Muscle layer of colon (tissue), 2 donors: Measurements from ENCODE around the gene HOXB6.

Experiments used
- H3K27ac ChIP-seq: one replicate; pipeline ENCODE4 v1.7.0; 2013; ENCODE audit warnings: low read depth, mild to moderate bottlenecking, low read length, moderate library complexity
- H3K27me3 ChIP-seq, 2 donors: one replicate each; pipeline ENCODE4 v1.7.0; 2013; ENCODE audit warnings: low read length in 2 of 2, mild to moderate bottlenecking in 2 of 2; ENCODE audit not compliant: insufficient read depth in 2 of 2, control insufficient read depth in 1 of 2
- H3K36me3 ChIP-seq: one replicate; pipeline ENCODE4 v1.7.0; 2013; ENCODE audit warnings: mild to moderate bottlenecking, low read length; ENCODE audit not compliant: insufficient read depth
- H3K4me1 ChIP-seq: one replicate; pipeline ENCODE4 v1.7.0; 2013; ENCODE audit warnings: mild to moderate bottlenecking, low read length; ENCODE audit not compliant: insufficient read depth
- H3K4me3 ChIP-seq, 2 donors: one replicate each; pipeline ENCODE4 v1.7.0; 2013; ENCODE audit warnings: low read length in 2 of 2, low read depth in 1 of 2, mild to moderate bottlenecking in 1 of 2, moderate library complexity in 1 of 2
- H3K9ac ChIP-seq: one replicate; pipeline ENCODE4 v1.7.0; 2013; ENCODE audit warnings: low read length
- H3K9me3 ChIP-seq: one replicate; pipeline ENCODE4 v1.7.0; 2013; ENCODE audit warnings: mild to moderate bottlenecking, low read length
- donor health status: abdominal sarcoma.
- donor health status: Adenocarcinoma of cecum.

HOXB6 gene

DNA sequence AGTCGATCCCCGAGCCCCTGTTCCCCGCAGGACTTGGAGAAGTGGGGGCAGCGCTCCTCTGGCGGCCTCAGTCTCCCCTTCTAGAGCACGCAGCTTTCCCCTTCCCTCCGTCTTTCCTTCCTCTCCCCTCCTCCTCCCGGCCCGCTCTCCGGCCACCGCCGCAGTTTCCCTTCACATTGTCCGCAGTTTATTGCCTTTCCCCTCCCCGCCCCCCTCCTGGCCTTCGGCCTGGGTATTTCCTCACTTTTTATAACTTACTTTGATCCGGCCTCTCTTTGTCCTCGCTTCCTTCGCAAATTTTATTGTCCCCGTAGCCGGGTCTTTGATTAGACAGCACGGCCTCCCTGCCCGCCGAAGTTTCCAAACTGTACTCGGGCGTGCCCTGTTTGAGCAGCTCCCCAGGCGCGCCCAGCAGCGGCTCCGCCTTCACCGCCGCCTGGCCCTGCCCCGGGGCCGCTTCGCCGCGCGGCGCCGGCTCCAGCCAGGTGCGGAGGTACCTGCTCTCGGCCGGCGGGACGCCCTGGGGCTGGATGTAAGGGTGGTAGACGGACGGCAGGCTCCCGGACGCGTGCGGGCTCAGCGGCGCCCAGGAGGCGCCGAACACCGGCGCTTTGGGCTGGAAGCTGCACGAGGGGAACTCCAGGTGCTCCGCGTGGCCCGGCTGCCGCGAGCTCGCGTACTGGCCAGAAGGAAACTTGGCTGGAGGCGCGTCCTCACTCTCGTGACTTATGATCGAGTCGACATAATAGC lies 20.9 kb upstream of the HOXB6 start:
- H3K36me3 ChIP-seq, result no peaks in the 10 kb centered on the region
- H3K9ac ChIP-seq, result no peak overlapping the region
- peak overlapping the region; percentile 26 to 29 for H3K4me3 ChIP-seq
- H3K9me3 ChIP-seq, result no peaks in the 10 kb centered on the region
- no peak overlapping the region for H3K27ac ChIP-seq
- no peaks in the 10 kb centered on the region for H3K4me1 ChIP-seq
- H3K27me3 ChIP-seq, result peaks cover 84 to 93% of the 10 kb centered on the region in 2 donors

DNA sequence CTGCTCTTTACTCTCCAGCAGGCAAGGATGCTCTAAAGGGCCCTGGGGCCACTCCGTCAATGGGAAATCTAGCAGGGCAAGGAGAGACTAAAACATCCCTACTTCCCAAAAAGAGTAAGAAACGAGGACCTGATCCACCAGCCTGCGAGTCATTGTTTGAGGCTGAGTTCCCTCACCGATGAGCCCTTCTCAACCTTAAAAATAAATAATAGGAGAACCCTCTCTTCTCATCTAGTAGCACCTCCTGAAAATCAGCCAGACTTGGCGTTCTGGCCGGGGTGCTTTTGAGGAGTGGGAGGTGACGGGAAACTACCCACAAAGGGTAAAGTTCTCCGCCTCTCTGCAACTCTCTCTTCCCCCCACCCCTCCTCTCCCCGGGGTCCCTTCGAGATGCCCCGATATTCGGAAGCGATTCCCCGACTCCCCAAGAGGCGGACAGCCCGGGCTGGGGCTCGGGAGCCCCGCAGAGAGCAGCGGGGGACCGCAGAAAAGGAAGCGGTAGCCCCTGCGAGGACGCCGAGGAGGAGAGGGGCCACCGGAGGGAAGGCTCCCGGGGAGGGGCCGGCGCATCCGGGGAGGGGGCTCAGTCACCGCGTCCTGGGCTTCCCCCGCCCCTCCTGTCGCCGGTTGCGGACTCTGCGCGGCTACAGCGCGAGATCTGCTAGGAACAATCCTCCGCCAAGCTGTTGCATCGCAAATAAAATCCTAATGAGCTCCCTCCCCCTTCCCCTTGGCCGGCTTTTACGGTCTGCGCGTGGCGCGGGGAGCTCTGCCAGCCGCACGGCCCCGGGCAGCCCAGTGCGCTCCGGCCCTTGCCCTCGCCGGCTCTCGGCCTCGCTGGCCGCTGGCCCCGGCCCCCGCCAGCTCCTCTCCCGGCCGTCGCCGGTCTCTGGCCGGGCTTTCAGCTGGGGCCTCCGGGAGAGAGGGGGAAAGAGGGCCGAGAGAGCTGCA lies 20.0 kb upstream of the HOXB6 start:
- Histone ChIP-seq H3K4me3 (peak overlapping the region; percentile 26 to 29), H3K36me3 (no peaks in the 10 kb centered on the region), H3K27ac (no peak overlapping the region), H3K4me1 (no peaks in the 10 kb centered on the region), H3K27me3 (peaks cover 84 to 95% of the 10 kb centered on the region in 2 donors), H3K9ac (no peak overlapping the region), H3K9me3 (no peaks in the 10 kb centered on the region)

DNA sequence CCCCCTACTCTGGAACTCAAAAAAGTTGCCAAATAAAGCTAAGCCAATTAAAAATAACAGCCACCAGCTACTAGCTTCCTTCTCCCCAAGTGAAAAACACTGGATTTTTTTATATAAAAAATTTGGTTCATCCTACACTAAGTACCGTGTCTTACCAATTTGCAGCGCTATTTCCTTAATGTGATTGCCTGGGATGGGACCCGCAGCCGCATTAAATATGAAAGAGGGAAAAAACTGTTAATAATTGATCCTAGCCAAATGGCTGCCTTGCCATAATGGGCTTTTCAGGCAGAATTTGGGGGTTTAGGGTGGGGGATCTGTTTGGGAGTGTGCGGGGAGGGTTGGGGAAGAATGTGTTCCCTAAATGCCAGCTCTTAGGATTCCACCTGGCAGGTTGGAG lies 19.3 kb upstream of the HOXB6 start:
- no peak overlapping the region for H3K27ac ChIP-seq
- H3K4me1 ChIP-seq, result peaks cover under 1% of the 10 kb centered on the region
- no peak overlapping the region for H3K4me3 ChIP-seq
- H3K36me3 ChIP-seq, result no peaks in the 10 kb centered on the region
- no peak overlapping the region for H3K9ac ChIP-seq
- peaks cover 83 to 95% of the 10 kb centered on the region in 2 donors for H3K27me3 ChIP-seq
- H3K9me3 ChIP-seq, result no peaks in the 10 kb centered on the region

DNA sequence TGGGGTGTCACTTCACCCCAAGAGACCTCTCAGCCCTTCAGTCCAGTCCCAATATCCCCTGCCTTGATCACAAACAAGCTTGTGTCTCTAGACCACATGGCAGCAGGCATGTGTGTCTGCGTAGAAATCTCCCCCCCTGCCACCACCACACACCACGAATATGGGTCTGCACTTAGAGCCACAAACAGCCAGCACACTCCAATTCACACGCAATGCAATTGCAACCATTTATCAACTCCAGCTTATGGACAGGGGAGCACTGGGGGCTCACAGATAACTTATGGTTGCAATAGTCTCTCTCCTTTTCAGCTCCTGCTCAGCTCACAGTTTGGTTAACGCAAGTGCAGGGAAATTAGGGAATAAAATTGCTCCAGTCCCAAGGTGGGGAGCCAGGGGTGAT lies 18.8 kb upstream of the HOXB6 start:
- Histone ChIP-seq H3K9me3 (no peaks in the 10 kb centered on the region), H3K27me3 (peaks cover 77 to 95% of the 10 kb centered on the region in 2 donors), H3K4me1 (peaks cover 6% of the 10 kb centered on the region)

DNA sequence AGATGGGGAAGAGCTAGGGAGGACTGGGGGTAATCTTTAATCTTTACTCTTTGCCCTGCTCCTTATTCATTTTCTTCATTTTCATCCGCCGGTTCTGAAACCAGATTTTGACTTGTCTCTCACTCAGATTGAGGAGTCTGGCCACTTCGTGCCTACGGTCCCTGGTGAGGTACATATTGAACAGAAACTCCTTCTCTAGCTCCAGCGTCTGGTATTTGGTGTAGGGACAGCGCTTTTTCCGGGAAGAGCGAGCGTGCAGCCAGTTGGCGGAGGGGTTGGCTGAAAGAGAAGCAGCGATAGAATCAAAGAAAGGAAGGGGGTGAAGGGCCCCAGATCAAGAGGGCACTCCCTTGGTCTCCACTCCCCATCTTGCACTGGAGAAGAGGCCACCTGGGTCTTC lies 18.1 kb upstream of the HOXB6 start:
- H3K36me3 ChIP-seq, result no peaks in the 10 kb centered on the region
- no peaks in the 10 kb centered on the region for H3K9me3 ChIP-seq
- H3K27me3 ChIP-seq, result peaks cover 77 to 95% of the 10 kb centered on the region in 2 donors
- H3K9ac ChIP-seq, result no peak overlapping the region
- peaks cover 12% of the 10 kb centered on the region for H3K4me1 ChIP-seq
- H3K4me3 ChIP-seq, result no peak overlapping the region
- H3K27ac ChIP-seq, result no peak overlapping the region

More for the DNA sequence above, 18.8 kb upstream of the HOXB6 start:
- H3K36me3 ChIP-seq, result no peaks in the 10 kb centered on the region
- no peak overlapping the region for H3K4me3 ChIP-seq
- H3K27ac ChIP-seq, result no peak overlapping the region
- no peak overlapping the region for H3K9ac ChIP-seq

DNA sequence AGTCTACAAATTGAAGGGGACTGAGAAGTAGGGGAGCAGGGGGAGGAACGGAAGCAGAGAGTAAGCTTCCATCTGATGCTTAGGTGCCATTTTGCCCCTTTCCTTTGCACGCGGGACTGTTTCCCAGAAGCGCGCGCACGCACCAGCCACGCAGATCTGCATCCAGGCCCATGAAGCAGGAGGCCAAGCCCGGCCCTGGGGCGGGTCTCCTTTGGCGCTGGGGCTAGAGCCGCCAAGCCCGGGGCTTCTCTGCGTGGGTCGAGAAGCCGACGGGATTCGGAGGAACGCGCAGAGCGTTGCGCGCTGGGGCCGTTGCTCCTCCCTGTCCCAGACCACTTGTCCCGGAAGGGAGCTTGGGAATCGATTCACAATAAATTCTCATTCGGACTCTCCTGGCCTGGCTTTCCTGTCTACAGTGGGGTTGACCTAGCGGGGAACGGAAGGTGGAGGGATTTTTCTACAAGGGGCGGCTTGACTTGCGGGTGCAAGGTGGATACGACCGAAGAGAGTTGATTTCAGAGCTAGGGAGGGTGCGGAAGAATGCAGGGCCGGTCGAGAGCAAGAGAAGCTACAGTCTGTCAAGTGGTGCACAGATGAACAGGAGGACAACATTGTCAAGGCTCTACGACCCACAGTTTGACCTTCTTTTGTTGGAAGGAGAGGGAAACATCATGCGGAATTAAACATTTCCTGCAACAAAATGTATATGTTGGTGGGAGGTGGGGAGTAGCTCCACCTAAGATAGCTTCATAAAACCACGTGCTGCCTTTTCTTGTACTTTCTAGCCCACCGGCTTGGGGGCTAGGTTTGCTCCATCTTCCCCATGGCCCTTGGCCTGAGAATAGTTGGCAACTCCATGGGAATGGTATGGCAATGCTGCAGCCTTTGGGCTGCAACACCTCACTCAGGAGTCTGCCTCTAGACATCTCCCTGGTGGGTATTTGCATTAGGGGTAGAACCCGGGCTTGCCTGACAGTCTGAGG lies 16.9 kb upstream of the HOXB6 start:
- Histone ChIP-seq H3K27me3 (peaks cover 77 to 95% of the 10 kb centered on the region in 2 donors), H3K36me3 (no peaks in the 10 kb centered on the region), H3K4me1 (peaks cover 12% of the 10 kb centered on the region), H3K9ac (no peak overlapping the region), H3K4me3 (no peak overlapping the region), H3K9me3 (no peaks in the 10 kb centered on the region), H3K27ac (no peak overlapping the region)

DNA sequence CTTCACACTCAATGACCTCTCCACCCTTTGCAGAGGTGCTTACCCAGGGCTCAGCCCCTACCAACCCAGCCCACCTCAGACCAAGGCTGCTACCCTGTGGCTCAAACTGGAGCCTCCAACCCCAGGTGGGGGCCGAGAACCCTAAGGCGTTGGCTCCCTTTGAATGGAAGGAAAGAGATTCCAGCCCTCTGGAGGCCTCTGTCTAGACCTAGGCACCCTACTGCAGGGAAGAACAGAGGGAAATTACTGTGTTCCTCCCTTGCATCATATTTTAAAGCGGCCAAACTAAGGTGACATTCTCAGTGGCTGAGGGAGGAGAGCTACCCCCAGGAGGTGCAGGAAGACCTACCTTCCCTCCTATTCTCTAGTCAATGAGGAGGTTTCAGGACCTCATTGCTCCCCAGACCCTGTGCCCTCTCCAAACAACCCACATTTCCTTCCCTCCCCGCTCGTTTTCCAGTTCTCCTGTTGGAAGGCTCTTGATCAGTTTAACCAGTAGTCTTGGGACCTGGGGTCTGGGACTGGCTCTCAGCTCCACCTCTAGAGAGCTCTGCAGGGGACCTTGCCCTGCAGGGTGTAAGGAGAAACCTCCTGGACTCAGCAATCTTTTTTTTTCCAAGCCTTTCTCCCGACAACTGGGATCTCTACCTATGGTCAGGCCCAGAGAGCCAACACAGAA lies 15.8 kb upstream of the HOXB6 start:
- Histone ChIP-seq H3K4me1 (peaks cover 12% of the 10 kb centered on the region), H3K36me3 (no peaks in the 10 kb centered on the region), H3K4me3 (no peak overlapping the region), H3K9ac (no peak overlapping the region), H3K27ac (no peak overlapping the region), H3K9me3 (no peaks in the 10 kb centered on the region), H3K27me3 (peaks cover 84 to 96% of the 10 kb centered on the region in 2 donors)

DNA sequence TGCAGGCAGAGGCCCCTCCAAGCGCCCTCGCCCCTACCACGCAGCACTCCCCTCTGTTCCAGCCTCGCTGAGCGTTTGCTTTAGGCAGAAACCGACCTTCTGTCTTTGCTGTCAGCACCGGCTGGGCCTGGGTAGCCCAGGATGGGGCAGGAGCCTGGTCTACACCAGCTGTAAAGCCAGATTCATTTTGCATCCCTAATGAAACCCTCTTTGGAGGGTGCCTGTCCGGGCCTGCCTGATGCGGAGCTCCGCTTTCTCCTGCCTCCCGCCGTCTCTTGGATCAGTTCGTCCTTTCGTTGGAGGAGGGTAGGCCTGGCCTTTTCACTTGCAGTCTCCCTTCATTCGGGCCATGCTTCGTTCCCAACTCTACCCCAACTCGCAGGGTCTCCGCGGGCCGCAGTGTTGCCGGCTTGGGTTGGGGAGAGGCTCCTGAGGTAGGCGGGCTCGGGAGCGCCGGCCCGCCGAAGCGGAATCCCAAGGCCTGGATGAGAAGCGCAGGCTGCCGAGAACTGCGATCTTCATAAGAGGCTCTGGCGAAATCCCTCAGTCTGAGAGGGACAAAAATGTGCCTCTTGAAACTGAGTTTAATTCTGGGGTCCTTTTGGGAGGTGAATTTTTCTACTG lies 15.2 kb upstream of the HOXB6 start:
- Histone ChIP-seq H3K4me1 (peaks cover 12% of the 10 kb centered on the region), H3K4me3 (no peak overlapping the region), H3K36me3 (no peaks in the 10 kb centered on the region), H3K27ac (no peak overlapping the region), H3K27me3 (peaks cover 87 to 96% of the 10 kb centered on the region in 2 donors), H3K9ac (no peak overlapping the region), H3K9me3 (no peaks in the 10 kb centered on the region)

DNA sequence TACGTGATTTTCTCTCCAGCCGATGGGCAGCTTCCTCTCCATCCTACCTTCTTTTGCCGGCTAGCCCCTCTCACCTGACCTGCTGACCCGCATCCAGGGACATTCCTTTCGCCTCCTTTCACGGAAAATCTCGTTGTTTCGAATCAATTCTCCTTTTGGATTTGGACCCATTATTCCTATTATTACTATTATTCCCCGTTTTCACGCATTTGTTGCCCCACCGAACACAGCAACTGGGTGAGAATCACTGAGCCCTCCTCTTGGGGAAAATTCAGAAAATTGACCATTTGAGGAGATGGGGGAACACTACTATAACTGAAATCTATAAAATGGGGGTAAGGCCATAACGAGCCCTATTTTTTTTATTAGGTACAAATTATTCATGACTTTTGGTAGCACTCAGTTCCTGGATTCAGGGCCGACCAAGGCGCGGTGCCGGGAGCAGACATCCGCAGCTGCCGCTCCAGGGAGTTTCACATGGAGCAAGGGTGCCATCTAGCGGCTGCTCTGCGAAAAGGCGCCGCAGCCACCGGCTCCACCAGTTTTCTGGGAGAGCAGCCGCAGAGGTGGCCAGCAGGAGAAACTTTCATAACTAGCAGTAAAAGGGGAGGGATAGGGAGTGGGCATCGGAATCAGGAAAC lies 13.6 kb upstream of the HOXB6 start:
- no peak overlapping the region for H3K9ac ChIP-seq
- H3K9me3 ChIP-seq, result no peaks in the 10 kb centered on the region
- peaks cover 89 to 96% of the 10 kb centered on the region in 2 donors for H3K27me3 ChIP-seq
- H3K4me3 ChIP-seq, result no peak overlapping the region
- no peaks in the 10 kb centered on the region for H3K36me3 ChIP-seq
- peaks cover 12% of the 10 kb centered on the region for H3K4me1 ChIP-seq
- H3K27ac ChIP-seq, result no peak overlapping the region
